GM13977 (cell line): ENCODE measurements around the gene PTPN3.
"Not testable (repeated sequence)": the region's sequence is repeated elsewhere in the genome, so short reads cannot be mapped to it uniquely, and the experiment has no call there.

ENCODE experiments used
- DNase-seq: peaks from one replicate; pipeline ENCODE4 v3.0.0; 2012; ENCODE audit warnings: low spot score
- CTCF ChIP-seq: IDR thresholded peaks from 2 replicates; pipeline ENCODE4 v1.5.1; 2012; ENCODE audit warnings: mild to moderate bottlenecking, control low read depth; ENCODE audit not compliant: insufficient read depth; ENCODE audit errors: extremely low read depth, missing control alignments
- in situ Hi-C: fragments of 300-500 bp; cut with MboI; formaldehyde crosslinking; loops from one replicate; pipeline ENCODE4 v1.12.0; 2022; ENCODE audit warnings: low sequenced_read_pairs, low pct_unique_long_range_greater_than_20kb, mixed read lengths, inconsistent platforms; ENCODE audit not compliant: unreplicated experiment

Gene PTPN3

GRCh38 chr9:109346904-109347303 lies 151.2 kb downstream of the PTPN3 start:
- DNase-seq, result no peak
- no peak for TF ChIP-seq CTCF
- in situ Hi-C loops, result no loop called here

- in situ Hi-C loops, result no loop called here
- no peak for DNase-seq
- no peak for TF ChIP-seq CTCF
Observed at GRCh38 chr9:109344866-109345265, 153.2 kb downstream of the PTPN3 start.

- TF ChIP-seq CTCF, result no peak
Observed at GRCh38 chr9:109342878-109343277, 155.2 kb downstream of the PTPN3 start.

GRCh38 chr9:109341561-109341960 lies 156.5 kb downstream of the PTPN3 start:
- no peak for TF ChIP-seq CTCF
- in situ Hi-C loops, result no loop called here
- no peak for DNase-seq

More at GRCh38 chr9:109342878-109343277, 155.2 kb downstream of the PTPN3 start:
- in situ Hi-C loops, result no loop called here
- no peak for DNase-seq

- in situ Hi-C loops, result not testable (repeated sequence)
Observed at GRCh38 chr9:109340979-109341378, 157.1 kb downstream of the PTPN3 start.

GRCh38 chr9:109336409-109336808 lies 161.7 kb downstream of the PTPN3 start:
- no peak for TF ChIP-seq CTCF
- in situ Hi-C loops, result no loop called here
- DNase-seq, result no peak

More at GRCh38 chr9:109340979-109341378, 157.1 kb downstream of the PTPN3 start:
- not testable (repeated sequence) for DNase-seq

GRCh38 chr9:109335929-109336328 lies 162.2 kb downstream of the PTPN3 start:
- DNase-seq, result no peak
- in situ Hi-C loops, result no loop called here

More at GRCh38 chr9:109335929-109336328, 162.2 kb downstream of the PTPN3 start:
- TF ChIP-seq CTCF, result no peak
